Vagina (tissue), 2 donors: Measurements from ENCODE around the gene CCDC201. TPM values are rescaled to one million over a fixed set of nuclear protein-coding genes. Genes with fewer than 3 reads are reported as not detected.
"Not testable (repeated sequence)": the region's sequence is repeated elsewhere in the genome, so short reads cannot be mapped to it uniquely, and the experiment has no call there.

ENCODE experiments used
- DNase-seq, 2 donors: peaks; one replicate each; pipeline ENCODE4 v3.0.0-alpha.2; 2017; ENCODE audit errors: extremely low spot score in 2 of 2
- H3K27ac ChIP-seq: fragments of 200-600 bp; sonication (generic); one replicate; pipeline ENCODE4 v1.5.1; 2019
- H3K27me3 ChIP-seq: fragments of 200-600 bp; sonication (generic); one replicate; pipeline ENCODE4 v1.5.1; 2019
- H3K36me3 ChIP-seq, 2 donors: fragments of 200-600 bp; sonication (generic); one replicate each; pipeline ENCODE4 v1.5.1; 2017 to 2019
- H3K4me1 ChIP-seq: fragments of 200-600 bp; sonication (generic); one replicate; pipeline ENCODE4 v1.5.1; 2019
- H3K4me3 ChIP-seq, 2 donors: fragments of 200-600 bp; sonication (generic); 1 replicate in 1 of 2; 2 replicates in 1 of 2; pipeline ENCODE4 v1.5.1; 2016 to 2019
- H3K9me3 ChIP-seq: fragments of 200-600 bp; sonication (generic); one replicate; pipeline ENCODE4 v1.5.1; 2019
- POLR2A ChIP-seq, 2 donors: fragments of 450-650 bp; IDR thresholded peaks; one replicate each; pipeline ENCODE4 v1.6.1; 2017; ENCODE audit warnings: antibody characterized with exemption in 2 of 2, mild to moderate bottlenecking in 2 of 2, moderate library complexity in 2 of 2
- POLR2AphosphoS5 ChIP-seq, 2 donors: sonication (generic); formaldehyde crosslinking; IDR thresholded peaks; one replicate each; pipeline ENCODE4 v1.9.0; 2017; ENCODE audit warnings: antibody characterized with exemption in 2 of 2, mild to moderate bottlenecking in 2 of 2, low read depth in 1 of 2; ENCODE audit not compliant: insufficient read depth in 1 of 2
- intact Hi-C: fragments of 100-400 bp; cut with DNase I; formaldehyde crosslinking; loops from one replicate; pipeline ENCODE4 v1.15.1; 2023
- small RNA-seq: library from RNA; depleted of rRNA; stranded (forward); fragments of <200 nt; gene quantifications from one replicate; pipeline ENCODE3, GENCODE V24; 2016
- total RNA-seq: library from RNA; depleted of rRNA; stranded (reverse); fragments of >200 nt; gene quantifications from one replicate; pipeline ENCODE4 v1.2.3, GENCODE V29; 2016
- TF ChIP-seq, protein P1 (sequence below), 3 experiments: fragments of 450-650 bp in 2 of 3; fragments of 200-600 bp in 1 of 3; sonication (generic) in 1 of 3; IDR thresholded peaks; one replicate each; pipeline ENCODE4 v1.5.1; 2017 to 2019; ENCODE audit warnings: antibody characterized with exemption in 3 of 3, mild to moderate bottlenecking in 2 of 3, moderate library complexity in 2 of 3

CCDC201 gene
- total RNA-seq, 1 donor from 2014 or later = not detected

DNA sequence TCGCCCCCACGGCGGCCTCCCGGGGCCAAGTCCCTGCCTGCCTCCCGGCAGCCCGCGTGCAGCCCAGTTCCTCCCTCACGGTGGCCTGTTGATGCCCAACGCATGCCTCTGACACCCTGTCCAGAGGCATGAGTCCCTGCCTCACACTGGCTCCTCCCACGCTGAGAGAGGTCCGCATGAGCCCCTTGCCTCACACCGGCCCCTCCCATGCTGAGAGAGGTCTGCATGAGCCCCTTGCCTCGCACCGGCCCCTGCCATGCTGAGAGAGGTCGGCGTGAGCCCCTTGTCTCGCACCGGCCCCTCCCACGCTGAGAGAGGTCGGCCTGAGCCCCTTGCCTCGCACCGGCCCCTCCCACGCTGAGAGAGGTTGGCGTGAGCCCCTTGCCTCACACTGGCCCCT lies 59.9 kb downstream of the CCDC201 start:
- TF ChIP-seq, protein P1, sequence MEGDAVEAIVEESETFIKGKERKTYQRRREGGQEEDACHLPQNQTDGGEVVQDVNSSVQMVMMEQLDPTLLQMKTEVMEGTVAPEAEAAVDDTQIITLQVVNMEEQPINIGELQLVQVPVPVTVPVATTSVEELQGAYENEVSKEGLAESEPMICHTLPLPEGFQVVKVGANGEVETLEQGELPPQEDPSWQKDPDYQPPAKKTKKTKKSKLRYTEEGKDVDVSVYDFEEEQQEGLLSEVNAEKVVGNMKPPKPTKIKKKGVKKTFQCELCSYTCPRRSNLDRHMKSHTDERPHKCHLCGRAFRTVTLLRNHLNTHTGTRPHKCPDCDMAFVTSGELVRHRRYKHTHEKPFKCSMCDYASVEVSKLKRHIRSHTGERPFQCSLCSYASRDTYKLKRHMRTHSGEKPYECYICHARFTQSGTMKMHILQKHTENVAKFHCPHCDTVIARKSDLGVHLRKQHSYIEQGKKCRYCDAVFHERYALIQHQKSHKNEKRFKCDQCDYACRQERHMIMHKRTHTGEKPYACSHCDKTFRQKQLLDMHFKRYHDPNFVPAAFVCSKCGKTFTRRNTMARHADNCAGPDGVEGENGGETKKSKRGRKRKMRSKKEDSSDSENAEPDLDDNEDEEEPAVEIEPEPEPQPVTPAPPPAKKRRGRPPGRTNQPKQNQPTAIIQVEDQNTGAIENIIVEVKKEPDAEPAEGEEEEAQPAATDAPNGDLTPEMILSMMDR (IDR thresholded peaks at IDR 0.05) = no peak
- TF ChIP-seq POLR2AphosphoS5 (IDR thresholded peaks at IDR 0.05; ENCODE audit: insufficient read depth in 1 of 2, low read depth in 1 of 2) (no peak), POLR2A (IDR thresholded peaks at IDR 0.05) (no peak)
- H3K27ac ChIP-seq = no peak overlapping the region
- H3K4me1 ChIP-seq = no peaks in the 10 kb centered on the region
- DNase-seq = no peak
- no peaks in the 10 kb centered on the region for H3K36me3 ChIP-seq
- no peaks in the 10 kb centered on the region for H3K9me3 ChIP-seq
- intact Hi-C loops = no loop called here
- H3K4me3 ChIP-seq = no peak overlapping the region
- no peaks in the 10 kb centered on the region for H3K27me3 ChIP-seq

DNA sequence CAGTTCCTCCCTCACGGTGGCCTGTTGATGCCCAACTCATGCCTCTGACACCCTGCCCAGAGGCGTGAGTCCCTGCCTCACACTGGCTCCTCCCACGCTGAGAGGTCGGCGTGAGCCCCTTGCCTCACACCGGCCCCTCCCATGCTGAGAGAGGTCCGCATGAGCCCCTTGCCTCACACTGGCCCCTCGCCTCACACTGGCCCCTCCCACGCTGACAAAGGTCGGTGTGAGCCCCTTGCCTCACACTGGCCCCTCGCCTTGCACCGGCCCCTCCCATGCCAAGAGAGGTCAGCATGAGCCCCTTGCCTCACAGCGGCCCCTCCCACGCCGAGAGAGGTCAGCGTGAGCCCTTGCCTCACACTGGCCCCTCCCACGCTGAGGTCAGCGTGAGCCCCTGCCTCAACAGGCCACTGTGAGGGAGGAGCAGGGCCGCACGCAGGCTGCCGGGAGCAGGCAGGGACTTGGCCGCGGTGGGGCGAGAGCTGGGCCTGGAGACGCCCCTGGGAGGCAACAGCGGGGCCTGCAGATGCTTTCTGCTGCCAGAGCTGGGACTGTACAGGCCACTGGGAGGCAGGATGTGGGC lies 61.1 kb downstream of the CCDC201 start:
- H3K36me3 ChIP-seq, H3K9me3 ChIP-seq, H3K27me3 ChIP-seq, intact Hi-C loops, H3K4me3 ChIP-seq, DNase-seq, H3K4me1 ChIP-seq, H3K27ac ChIP-seq: not testable (repeated sequence)

DNA sequence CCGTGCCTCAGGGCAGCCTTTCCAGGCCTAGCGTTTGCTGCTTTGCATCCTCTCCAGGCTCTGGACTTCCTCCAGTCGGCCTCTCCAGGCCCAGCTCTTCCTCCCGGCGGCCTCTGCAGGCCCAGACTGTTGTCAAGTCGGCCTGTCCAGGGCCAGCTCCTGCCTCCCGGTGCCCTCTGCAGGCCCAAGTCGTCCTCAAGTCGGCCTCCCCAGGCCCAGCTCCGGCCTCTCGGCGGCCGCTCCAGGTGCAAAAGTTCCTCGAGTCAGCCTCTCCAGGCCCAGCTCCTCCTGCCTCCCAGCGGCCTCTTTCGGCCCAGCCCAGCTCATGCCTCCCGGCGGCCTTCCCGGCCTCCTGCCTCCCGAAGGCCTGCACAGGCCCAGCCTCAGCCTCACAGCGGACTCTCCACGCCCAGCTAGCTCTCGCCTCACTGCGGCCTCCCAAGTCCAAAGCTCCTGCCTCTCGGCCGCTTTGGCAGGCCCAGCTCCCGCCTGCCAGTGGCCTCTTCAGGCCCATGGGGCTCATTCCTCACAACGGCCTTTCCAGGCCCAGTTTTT lies 62.4 kb downstream of the CCDC201 start:
- H3K27ac ChIP-seq, H3K36me3 ChIP-seq, H3K4me1 ChIP-seq, H3K9me3 ChIP-seq, DNase-seq, H3K4me3 ChIP-seq, intact Hi-C loops, H3K27me3 ChIP-seq: not testable (repeated sequence)

Small RNAs within 50 kb of the gene (small RNA-seq; reads per million reads assigned to genes)
- gene RNU6-326P = not detected

Other genes with a start within 250 kb of the CCDC201 start
- 1.7 TPM for gene IGFBP1, start 15.4 kb upstream of the CCDC201 start, total RNA-seq
- gene IGFBP3, start 48.2 kb upstream of the CCDC201 start, total RNA-seq = 197 TPM